Prostate gland (tissue), 2 donors: ENCODE measurements around the gene DVL1.
"Not testable (repeated sequence)": the region's sequence is repeated elsewhere in the genome, so short reads cannot be mapped to it uniquely, and the experiment has no call there.

Experiments
- POLR2A ChIP-seq: fragments of 450-650 bp; IDR thresholded peaks from one replicate; pipeline ENCODE4 v1.6.1; 2016; ENCODE audit warnings: antibody characterized with exemption, mild to moderate bottlenecking
- POLR2AphosphoS5 ChIP-seq: sonication (generic); formaldehyde crosslinking; IDR thresholded peaks from one replicate; pipeline ENCODE4 v1.6.1; 2017; ENCODE audit warnings: antibody characterized with exemption
- TF ChIP-seq, protein P1 (sequence below), 4 experiments: fragments of 200-600 bp in 2 of 4; fragments of 450-650 bp in 2 of 4; sonication (generic) in 2 of 4; IDR thresholded peaks; 1 replicate in 3 of 4; 2 replicates in 1 of 4; pipeline ENCODE4 v1.5.1; 2016 to 2019; ENCODE audit warnings: antibody characterized with exemption in 4 of 4, mild to moderate bottlenecking in 2 of 4, moderate library complexity in 2 of 4

GRCh38 chr1:1316199-1316598 is 33.0 kb downstream of the DVL1 start:
- TF ChIP-seq, protein P1, sequence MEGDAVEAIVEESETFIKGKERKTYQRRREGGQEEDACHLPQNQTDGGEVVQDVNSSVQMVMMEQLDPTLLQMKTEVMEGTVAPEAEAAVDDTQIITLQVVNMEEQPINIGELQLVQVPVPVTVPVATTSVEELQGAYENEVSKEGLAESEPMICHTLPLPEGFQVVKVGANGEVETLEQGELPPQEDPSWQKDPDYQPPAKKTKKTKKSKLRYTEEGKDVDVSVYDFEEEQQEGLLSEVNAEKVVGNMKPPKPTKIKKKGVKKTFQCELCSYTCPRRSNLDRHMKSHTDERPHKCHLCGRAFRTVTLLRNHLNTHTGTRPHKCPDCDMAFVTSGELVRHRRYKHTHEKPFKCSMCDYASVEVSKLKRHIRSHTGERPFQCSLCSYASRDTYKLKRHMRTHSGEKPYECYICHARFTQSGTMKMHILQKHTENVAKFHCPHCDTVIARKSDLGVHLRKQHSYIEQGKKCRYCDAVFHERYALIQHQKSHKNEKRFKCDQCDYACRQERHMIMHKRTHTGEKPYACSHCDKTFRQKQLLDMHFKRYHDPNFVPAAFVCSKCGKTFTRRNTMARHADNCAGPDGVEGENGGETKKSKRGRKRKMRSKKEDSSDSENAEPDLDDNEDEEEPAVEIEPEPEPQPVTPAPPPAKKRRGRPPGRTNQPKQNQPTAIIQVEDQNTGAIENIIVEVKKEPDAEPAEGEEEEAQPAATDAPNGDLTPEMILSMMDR (IDR thresholded peaks at IDR 0.05), result not testable (repeated sequence)
- TF ChIP-seq POLR2AphosphoS5, POLR2A: not testable (repeated sequence)
